ENCODE data around the gene RAPGEF5.

Gene RAPGEF5

DNA sequence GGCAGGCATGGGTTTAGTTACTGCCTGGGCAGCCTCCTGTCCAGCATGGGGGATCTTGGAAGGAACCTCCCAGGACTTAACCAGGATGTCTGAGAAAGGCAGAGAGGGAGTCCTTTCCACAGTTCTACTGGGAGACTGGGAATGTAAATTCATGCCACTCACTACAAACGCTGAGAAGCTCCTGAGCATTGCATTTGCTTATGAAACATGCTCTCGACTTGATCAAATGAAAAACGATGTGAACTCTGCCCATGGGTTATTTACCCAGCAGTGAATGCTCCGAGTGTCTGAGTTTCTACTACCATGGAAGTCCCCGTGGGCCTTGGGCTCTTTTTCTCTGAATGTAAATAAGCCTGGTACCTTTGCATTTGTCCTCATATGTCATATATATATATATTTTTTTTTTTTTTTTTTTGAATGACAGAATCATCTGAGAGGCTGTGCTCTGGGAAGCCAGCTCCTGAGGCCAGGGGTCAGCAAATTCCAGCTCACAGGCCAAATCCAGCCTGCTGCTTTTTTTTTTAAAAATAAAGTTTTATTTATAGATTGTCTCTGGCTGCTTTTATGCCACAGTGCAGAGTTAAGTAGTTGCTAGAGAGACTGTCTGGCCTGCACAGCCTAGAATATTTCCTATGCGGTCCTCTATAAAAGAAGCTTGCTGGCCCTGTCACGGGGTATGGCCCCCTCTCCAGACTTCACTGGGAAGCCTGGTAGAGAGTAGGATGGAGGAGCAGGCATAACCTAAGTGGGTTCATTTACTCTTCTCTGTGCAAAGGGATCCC lies 21.4 kb upstream of the RAPGEF5 start:
- DNase-seq (ENCODE audit: low spot score), result no peak

DNA sequence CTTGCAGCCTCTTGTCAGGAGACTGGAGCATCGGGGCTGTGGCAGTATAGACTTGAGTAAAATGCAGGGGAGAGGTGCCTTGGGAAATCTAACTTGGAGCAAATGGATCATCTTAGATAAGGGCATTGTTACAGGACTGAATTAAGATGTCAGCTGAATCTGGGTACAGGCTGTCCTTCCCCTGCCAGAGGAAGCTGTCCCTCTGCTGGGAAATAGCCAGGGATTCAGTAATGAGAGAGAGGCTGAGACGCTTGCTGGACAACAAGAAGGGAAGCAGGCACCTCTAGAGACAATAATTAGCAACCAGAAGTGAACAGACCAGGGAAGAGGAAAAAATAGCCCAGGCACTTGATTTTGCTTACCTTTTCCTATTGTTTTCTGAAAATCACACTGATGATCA lies 20.7 kb upstream of the RAPGEF5 start:
- peak; percentile 35 for DNase-seq (ENCODE audit: low spot score)

- DNase-seq (ENCODE audit: low spot score), result no peak
Measured at GRCh38 chr7:22375359-22376048, 18.6 kb upstream of the RAPGEF5 start.

DNA sequence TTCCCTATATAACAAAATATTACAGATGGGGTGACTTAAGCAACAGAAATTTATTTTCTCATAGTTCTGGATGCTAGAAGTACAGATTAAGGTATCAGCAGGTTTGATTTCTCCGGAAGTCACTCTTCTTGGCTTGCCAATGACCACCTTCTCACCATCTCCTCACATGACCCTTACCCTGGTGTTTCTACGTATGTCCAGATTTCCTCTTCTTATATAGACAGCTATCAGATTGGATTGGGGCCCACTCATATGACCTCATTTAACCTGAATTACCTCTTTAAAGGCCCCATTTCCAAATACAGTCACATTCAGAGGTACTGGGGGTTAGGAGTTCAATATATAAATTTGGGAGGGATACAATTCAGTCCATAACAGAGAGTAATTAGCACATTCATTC lies 17.0 kb upstream of the RAPGEF5 start:
- no peak for DNase-seq (ENCODE audit: low spot score)

DNA sequence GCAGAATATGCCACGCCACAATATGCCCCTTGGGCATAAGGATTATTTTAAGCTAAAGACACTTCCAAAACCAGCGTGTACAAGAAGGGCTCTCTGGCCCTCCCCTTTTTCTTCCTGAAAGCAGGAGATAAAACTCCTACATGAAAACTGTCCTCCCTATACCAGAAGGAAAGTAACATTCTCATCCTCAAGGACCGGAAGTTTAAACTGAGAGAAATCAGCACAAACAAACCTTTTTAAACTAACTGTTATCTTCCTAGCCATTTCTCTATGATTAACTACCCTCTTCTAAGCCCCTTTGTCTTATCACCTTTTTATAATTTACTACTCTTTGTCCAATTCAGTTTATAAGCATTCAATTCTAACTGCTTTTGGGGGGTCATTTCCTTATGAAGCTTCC lies 16.4 kb upstream of the RAPGEF5 start:
- no peak for DNase-seq (ENCODE audit: low spot score)

GRCh38 chr7:22372863-22373262 lies 15.9 kb upstream of the RAPGEF5 start:
- DNase-seq (ENCODE audit: low spot score), result no peak

- no peak for DNase-seq (ENCODE audit: low spot score)
Measured at GRCh38 chr7:22371878-22372277, 14.9 kb upstream of the RAPGEF5 start.

DNA sequence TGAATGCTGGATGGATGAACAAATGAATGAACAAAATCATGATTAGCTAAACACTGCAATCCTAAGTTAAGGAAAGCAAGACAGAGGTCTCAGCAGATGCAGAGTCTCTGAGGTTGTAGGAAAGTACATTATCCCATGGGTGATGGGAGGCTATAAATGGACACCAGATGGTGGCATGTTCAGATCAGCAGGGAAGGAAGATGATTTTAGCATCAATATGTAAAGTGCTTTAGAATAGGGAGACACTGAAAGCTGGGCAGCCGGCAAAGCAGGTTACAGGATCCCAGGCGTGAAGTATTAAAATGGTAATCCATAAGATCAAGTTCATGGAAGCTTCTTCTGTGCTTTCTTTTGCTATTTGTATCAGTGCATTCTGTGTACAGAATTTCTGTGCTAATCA lies 7.9 kb upstream of the RAPGEF5 start:
- no peak for DNase-seq (ENCODE audit: low spot score)

GRCh38 chr7:22363756-22364422 lies 6.9 kb upstream of the RAPGEF5 start:
- no peak for DNase-seq (ENCODE audit: low spot score)

DNA sequence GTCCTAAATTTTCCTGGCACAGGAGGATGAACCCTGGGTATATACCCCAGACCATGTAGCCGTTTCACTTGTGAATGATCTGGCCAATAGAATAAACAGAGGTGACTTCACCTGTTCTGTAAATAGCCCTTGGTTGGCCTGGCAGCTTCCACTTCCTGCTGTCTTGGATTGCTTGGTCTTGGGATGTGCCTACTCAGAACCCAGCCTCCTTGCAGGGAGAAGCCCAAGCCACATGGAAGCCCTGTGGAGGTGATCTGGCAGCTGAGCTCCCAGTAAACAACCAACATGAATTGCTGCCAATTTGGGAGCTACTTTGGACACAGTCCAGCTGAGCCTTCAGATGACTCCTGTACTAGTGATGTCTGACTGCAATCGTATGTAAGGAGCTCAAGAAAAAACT lies 4.8 kb upstream of the RAPGEF5 start:
- no peak for DNase-seq (ENCODE audit: low spot score)

DNA sequence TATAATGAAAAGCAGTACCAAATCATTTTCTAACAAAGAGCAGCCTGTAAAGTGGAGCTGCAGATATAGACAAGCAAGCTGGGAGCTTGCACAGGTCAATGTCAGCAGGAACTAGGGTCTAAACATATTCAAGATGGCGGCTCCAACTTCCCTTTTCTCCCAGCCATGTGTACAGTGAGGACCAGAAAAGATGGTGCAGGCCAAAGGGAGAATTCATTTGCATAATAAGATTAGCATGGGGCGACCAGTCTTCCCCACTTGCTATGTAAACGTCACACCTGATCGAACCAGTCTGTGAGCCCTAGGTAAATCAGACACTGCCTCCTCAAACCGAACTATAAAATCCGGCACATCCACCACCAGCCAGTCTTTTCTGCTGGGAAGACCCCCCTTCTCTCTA lies 4.4 kb upstream of the RAPGEF5 start:
- DNase-seq (ENCODE audit: low spot score), result no peak

DNA sequence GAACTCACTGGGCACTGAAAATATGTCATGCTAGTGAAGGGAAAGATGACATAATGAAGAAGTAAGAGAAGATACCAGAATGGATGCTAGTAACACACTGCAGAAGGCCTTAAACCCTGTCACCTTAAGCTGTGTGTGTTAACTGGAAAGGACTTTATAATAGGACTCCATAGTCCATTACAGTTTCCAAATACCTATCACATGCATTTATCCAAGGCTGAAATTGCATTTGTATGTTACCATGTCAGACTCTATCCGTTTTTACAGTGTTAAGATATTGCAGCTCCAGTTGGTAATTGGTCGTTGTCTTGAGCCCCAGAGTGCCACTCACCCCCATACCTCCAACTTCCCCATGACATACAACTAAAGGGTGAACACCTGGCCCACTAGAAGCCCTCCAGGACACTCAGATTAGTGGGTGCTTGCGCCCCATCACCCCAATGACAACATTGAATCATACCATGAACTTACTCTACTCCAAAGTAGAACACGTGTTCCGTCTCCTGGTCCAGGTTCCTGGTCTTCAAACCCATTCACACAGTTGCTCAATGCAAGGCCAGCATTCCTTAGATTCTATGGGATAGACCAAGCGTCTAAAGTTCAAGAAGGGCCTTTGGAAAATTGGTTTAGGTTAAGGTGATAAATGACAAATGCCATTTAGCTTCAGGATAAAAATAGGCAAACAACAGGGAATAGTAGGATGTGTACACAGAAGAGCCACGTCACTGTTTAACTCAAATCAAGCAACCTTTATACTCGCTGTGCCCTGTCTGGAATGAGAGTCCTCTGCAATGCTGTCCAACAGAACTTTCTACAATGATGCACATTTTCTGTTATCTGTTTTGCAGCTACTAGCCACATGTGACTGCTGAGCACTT lies 2.1 kb upstream of the RAPGEF5 start:
- no peak for DNase-seq (ENCODE audit: low spot score)

DNA sequence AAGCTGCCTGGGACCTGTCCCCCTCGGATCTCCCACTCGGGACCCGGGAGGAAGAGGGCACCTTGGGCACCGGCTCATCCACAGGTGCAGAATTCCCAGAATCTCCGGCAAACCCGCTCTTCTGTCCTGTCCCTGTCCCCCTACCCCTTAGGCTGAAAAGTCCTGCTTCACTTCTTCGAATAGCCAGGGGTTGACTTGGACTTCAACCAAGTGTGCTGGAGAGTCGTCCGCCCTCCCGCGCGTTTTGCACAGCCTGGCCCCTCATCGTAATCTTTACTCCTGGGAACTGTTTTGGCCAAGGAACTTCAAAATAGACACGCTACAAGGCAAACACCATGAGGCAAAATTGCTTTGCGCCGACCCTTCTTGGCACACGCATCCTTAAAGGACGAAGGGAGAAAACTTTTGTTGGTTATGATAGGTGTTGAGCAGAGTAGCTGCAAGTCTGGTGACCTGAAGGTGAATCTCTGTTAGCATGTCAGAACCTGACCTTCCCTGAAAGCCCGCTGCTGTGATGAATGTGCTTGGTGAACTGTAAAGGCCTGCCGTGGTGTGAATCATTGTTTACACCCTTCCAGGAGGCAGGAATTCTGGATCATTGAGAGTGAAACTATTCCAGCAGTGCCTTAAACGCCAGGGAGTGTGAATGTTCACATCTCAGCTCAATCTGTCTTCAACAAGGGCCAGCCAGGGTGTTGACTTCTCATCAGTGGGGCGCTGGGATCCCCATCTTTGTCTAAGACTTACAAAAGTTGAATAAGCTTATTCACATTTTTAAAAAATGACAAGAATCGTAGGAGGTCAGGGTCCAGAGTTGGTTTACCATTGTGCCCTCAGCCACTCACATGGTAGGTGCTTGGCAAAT lies 589 bp upstream of the RAPGEF5 start:
- no peak for DNase-seq (ENCODE audit: low spot score)

- no peak for DNase-seq (ENCODE audit: low spot score)
Measured at GRCh38 chr7:22356010-22356691, 803 bp downstream of the RAPGEF5 start.

DNA sequence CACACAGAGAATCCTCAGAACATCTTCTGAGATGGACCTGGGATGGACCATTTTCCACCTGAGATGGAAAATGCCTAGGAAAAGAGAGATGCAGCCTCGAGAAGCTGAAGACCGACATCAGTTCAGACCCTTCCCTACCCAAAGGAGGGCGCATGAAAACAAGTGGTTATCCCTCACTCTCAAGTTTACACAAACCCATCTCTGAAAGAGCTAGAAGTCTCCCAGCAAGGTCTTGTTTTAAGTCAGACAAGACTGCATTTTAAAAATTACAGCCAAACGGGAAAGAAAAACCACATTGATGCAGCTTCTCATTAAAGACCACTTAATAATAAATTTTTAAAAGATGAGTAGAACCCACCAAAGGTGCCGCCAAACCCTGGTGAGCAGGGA lies 1.3 kb downstream of the RAPGEF5 start:
- no peak for DNase-seq (ENCODE audit: low spot score)

DNA sequence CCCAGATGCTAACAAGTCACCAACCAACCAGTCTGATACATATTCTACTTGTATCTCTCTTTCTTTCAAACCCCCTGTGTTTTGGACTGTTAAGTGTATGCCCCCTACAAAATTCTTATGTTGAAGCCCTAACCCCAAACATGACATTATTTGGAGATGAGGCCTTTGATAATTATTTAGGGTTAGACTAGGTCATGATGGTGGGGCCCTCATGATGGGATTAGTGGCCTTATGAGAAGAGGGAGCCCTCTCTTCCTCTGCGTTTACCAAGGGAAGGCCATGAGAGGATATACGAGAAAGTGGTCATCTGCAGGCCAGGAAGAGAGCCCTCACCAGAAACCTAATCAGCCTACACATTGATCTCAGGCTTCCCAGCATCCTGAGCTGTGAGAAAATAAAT lies 2.5 kb downstream of the RAPGEF5 start:
- no peak for DNase-seq (ENCODE audit: low spot score)

GRCh38 chr7:22352887-22353286 lies 4.1 kb downstream of the RAPGEF5 start:
- DNase-seq (ENCODE audit: low spot score), result no peak

DNA sequence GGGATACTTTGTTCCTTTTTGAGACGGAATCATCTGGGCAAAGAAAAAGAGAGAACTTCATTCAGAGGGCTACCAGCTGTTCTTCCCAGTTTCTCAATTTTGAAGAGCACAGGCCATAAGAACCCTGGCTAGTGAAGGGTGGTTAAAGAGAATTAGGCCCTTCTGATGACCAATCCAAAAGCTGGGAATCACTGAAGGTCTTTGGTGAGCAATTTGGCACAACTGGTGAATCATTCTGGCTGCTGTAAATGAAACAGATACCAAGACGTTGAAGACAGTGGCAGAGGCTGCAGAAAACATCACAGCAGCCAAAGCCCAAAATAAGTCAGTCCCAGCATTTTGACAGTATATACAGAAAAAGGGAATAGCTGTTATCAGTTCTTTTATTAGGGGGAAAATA lies 5.1 kb downstream of the RAPGEF5 start:
- DNase-seq (ENCODE audit: low spot score), result no peak

- no peak for DNase-seq (ENCODE audit: low spot score)
Measured at GRCh38 chr7:22351329-22351692, 5.6 kb downstream of the RAPGEF5 start.

DNA sequence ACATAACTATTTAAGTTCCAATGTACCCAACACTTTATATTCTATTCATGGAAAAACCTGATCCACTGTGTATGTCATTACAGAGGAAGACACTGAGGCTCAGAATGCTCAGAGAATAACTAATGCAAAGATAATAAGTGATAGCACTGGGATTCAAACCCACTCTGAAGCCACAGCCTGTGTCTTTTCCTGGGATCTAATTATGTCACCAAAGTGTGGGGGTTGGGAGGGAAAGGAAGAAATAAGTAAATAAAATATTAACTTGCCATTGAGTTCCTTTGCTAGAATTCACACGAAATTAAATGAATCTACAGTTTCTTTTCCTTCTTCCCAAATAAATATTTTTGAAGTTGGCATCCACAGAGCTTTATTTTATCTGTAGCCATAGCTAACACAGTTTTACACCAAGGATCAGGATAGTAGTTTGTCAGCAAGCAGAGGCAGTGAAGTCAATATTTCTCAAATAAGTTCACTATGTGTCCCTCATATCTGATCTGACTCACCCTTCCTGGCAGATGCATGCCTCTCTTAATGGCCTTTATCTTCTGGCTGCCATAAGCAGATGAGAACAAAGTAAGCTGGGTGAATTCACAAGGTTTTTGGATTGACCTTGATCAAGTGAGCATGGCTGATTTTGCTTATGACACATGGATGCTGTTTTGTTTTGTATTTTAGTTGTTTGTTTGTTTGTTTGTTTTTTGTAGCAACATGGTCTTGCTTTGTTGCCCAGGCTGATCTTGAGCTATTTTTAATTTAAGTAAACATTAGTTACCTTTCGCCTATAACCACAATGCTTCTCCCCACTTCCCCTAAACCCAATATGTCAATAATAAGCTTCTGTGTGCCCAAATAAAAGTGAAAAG lies 6.3 kb downstream of the RAPGEF5 start:
- DNase-seq (ENCODE audit: low spot score), result no peak
